Epithelial cell of proximal tubule (primary cell): Measurements from ENCODE around the gene TMEM151A. TPM values are rescaled to one million over a fixed set of nuclear protein-coding genes. Genes with fewer than 3 reads are reported as not detected.

Experiments used
- DNase-seq: peaks from one replicate; pipeline ENCODE4 v3.0.0-alpha.2; 2011; ENCODE audit warnings: low read depth
- H3K4me3 ChIP-seq: 2 replicates; pipeline ENCODE4 v1.5.1; 2011; ENCODE audit warnings: low read depth, mild to moderate bottlenecking, low read length
- total RNA-seq: library from RNA; depleted of rRNA; stranded (reverse); fragments of >200 nt; gene quantifications from 2 replicates; pipeline ENCODE4 v1.2.3, GENCODE V29; 2015
- TF ChIP-seq, protein P1 (sequence below): conservative IDR thresholded peaks from 2 replicates; pipeline ENCODE4 v1.5.1; 2012; ENCODE audit warnings: low read depth, mild to moderate bottlenecking, low read length

The TMEM151A gene
- total RNA-seq, 1 donor from 2014 or later = 0.58 TPM

DNA sequence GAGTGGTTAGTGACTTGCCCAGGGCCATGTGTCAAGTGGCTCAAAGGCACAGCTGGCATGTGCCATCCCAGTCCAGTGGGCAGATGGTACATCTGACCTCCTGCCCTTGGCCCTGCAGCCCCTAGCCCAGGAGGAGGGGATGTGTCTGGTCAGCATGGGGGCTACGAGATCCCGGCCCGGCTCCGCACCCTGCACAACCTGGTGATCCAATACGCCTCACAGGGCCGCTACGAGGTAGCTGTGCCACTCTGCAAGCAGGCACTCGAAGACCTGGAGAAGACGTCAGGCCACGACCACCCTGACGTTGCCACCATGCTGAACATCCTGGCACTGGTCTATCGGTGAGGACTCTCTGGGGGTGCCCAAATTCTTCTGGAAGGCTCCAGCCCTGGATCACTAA lies 29.0 kb upstream of the TMEM151A start:
- TF ChIP-seq, protein P1, sequence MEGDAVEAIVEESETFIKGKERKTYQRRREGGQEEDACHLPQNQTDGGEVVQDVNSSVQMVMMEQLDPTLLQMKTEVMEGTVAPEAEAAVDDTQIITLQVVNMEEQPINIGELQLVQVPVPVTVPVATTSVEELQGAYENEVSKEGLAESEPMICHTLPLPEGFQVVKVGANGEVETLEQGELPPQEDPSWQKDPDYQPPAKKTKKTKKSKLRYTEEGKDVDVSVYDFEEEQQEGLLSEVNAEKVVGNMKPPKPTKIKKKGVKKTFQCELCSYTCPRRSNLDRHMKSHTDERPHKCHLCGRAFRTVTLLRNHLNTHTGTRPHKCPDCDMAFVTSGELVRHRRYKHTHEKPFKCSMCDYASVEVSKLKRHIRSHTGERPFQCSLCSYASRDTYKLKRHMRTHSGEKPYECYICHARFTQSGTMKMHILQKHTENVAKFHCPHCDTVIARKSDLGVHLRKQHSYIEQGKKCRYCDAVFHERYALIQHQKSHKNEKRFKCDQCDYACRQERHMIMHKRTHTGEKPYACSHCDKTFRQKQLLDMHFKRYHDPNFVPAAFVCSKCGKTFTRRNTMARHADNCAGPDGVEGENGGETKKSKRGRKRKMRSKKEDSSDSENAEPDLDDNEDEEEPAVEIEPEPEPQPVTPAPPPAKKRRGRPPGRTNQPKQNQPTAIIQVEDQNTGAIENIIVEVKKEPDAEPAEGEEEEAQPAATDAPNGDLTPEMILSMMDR = no peak
- DNase-seq = no peak
- no peak overlapping the region for H3K4me3 ChIP-seq

DNA sequence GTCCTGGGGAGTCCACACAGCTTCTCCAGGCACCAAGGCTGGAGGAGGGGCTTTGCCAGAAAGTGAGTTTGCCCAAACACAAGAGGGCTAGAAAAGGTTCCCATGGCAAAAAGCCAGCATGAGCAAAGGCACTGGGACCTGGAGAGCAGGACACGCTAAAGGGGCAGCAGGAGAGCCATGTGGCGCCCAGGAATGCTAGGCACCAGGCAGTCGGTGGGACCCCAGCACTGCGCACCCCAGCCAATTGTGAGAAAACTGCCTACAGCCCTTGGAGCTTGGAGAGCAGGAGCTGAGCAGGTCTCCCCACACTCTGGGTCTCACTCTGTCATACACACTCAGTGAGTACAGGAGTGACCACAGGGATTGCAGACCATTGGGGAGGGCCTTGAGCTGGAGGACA lies 28.5 kb upstream of the TMEM151A start:
- TF ChIP-seq, protein P1 = no peak
- no peak overlapping the region for H3K4me3 ChIP-seq
- DNase-seq = no peak

DNA sequence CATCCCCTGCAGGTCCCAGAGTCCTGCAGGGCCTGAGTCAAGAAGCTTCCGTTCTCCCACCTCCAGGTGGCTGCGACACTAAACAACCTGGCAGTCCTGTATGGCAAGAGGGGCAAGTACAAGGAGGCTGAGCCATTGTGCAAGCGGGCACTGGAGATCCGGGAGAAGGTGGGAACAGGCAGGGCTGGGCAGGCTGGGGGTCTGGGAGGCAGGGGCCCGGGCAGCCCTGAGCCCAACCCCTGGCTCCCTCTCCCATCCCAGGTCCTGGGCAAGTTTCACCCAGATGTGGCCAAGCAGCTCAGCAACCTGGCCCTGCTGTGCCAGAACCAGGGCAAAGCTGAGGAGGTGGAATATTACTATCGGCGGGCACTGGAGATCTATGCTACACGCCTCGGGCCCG lies 27.9 kb upstream of the TMEM151A start:
- TF ChIP-seq, protein P1 = no peak
- no peak for DNase-seq

DNA sequence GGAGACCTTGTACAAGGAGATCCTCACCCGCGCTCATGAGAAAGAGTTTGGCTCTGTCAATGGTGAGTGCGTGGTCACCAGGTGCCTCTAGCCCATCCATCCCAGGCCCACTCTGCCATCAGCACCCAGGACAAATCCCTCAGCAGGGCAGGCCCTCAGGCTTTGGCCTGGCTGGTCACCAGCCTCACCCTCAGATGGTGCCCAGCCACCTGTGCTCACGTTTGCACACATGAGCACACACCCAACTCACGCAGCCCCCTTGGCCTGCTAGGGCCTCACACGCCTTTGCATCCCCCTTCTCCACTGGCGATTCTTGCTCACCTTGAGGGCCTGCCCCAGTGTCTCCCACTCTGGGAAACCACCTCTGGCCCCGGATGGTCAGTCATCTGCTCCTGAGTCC lies 27.3 kb upstream of the TMEM151A start:
- no peak for DNase-seq
- TF ChIP-seq, protein P1 = no peak
- H3K4me3 ChIP-seq = no peak overlapping the region

More for the DNA sequence above, 27.9 kb upstream of the TMEM151A start:
- H3K4me3 ChIP-seq = no peak overlapping the region

DNA sequence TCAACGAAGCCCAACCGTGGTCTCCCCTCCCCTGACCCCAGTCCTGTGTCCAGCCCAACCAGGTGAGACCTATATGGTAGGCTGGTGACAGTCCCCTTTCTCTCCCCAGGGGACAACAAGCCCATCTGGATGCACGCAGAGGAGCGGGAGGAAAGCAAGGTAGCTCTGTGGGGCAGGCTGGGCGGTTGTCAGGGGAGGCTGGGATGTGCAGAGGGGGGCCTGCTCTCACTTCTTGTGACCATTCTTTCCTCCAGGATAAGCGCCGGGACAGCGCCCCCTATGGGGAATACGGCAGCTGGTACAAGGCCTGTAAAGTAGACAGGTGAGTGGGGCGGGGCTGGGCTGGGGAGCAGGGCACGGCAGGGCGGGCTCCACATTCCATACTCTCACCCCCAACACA lies 26.8 kb upstream of the TMEM151A start:
- no peak for DNase-seq
- TF ChIP-seq, protein P1 = peak; percentile 57

DNA sequence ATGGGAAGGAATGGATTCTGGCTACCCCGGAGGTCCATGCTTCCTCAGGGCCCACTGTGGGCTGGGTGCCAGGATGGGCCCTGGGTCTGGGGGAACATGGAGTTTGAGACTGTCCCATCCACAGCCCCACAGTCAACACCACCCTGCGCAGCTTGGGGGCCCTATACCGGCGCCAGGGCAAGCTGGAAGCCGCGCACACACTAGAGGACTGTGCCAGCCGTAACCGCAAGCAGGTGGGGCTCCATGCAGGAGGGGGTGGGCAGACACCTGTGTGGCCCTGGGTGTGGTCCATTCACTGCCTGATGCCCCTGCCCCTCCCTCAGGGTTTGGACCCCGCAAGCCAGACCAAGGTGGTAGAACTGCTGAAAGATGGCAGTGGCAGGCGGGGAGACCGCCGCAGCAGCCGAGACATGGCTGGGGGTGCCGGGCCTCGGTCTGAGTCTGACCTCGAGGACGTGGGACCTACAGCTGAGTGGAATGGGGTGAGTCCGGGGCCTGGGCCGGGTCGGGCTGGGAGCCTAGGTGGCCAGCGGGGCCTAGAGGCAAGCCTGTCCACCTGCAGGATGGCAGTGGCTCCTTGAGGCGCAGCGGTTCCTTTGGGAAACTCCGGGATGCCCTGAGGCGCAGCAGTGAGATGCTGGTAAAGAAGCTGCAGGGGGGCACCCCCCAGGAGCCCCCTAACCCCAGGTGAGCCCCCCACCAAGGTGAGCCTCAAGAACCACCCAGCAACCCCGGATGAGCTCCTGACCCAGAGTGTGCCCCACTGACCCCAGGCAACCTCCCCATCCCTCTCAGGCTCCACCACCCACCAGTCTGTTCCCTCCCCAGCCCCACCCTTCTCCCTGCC lies 25.9 kb upstream of the TMEM151A start:
- no peak for DNase-seq
- TF ChIP-seq, protein P1 = no peak
- H3K4me3 ChIP-seq = no peak overlapping the region

More for the DNA sequence above, 26.8 kb upstream of the TMEM151A start:
- no peak overlapping the region for H3K4me3 ChIP-seq
